OCI-M1 (cell line): ENCODE measurements around the gene GJC2.
"Not testable (repeated sequence)": the region's sequence is repeated elsewhere in the genome, so short reads cannot be mapped to it uniquely, and the experiment has no call there.

ENCODE experiments used
- DNase-seq: peaks from one replicate; lab custom pipeline; 2025; lab: John Stamatoyannopoulos, UW

The GJC2 gene

GRCh38 chr1:228173528-228174481 is 24.1 kb downstream of the GJC2 start:
- DNase-seq: not testable (repeated sequence)

- DNase-seq: peak; percentile 5
Measured at GRCh38 chr1:228174482-228175315, 25.0 kb downstream of the GJC2 start.

GRCh38 chr1:228175316-228176023 is 25.7 kb downstream of the GJC2 start:
- no peak for DNase-seq

- DNase-seq: no peak
Measured at GRCh38 chr1:228176024-228176395, 26.3 kb downstream of the GJC2 start.

- no peak for DNase-seq
Measured at GRCh38 chr1:228176461-228177182, 26.9 kb downstream of the GJC2 start.

GRCh38 chr1:228177183-228177475 is 27.4 kb downstream of the GJC2 start:
- no peak for DNase-seq

GRCh38 chr1:228177721-228178710 is 28.3 kb downstream of the GJC2 start:
- no peak for DNase-seq

GRCh38 chr1:228178737-228179684 is 29.3 kb downstream of the GJC2 start:
- DNase-seq: peak; percentile 71

- no peak for DNase-seq
Measured at GRCh38 chr1:228180271-228180958, 30.7 kb downstream of the GJC2 start.

- DNase-seq: no peak
Measured at GRCh38 chr1:228180959-228181644, 31.4 kb downstream of the GJC2 start.

- no peak for DNase-seq
Measured at GRCh38 chr1:228181645-228182034, 31.9 kb downstream of the GJC2 start.

- DNase-seq: no peak
Measured at GRCh38 chr1:228182296-228183030, 32.7 kb downstream of the GJC2 start.

- no peak for DNase-seq
Measured at GRCh38 chr1:228184152-228184551, 34.4 kb downstream of the GJC2 start.

GRCh38 chr1:228185641-228185965 is 35.9 kb downstream of the GJC2 start:
- DNase-seq: no peak

GRCh38 chr1:228188249-228188648 is 38.5 kb downstream of the GJC2 start:
- not testable (repeated sequence) for DNase-seq

- no peak for DNase-seq
Measured at GRCh38 chr1:228190182-228190581, 40.5 kb downstream of the GJC2 start.

- no peak for DNase-seq
Measured at GRCh38 chr1:228190778-228191177, 41.0 kb downstream of the GJC2 start.

GRCh38 chr1:228194436-228194835 is 44.7 kb downstream of the GJC2 start:
- DNase-seq: no peak
